Keratinocyte (primary cell): ENCODE measurements around the gene ANG.
"Not testable (repeated sequence)": the region's sequence is repeated elsewhere in the genome, so short reads cannot be mapped to it uniquely, and the experiment has no call there.

Experiments used
- EZH2 ChIP-seq: IDR thresholded peaks from one replicate; pipeline ENCODE4 v1.6.1; 2012; ENCODE audit warnings: inconsistent platforms, mild to moderate bottlenecking, low read length, moderate library complexity
- TF ChIP-seq, protein P1 (sequence below), 3 experiments: IDR thresholded peaks in 1 of 3; conservative IDR thresholded peaks in 1 of 3; optimal IDR thresholded peaks in 1 of 3; 2 replicates in 2 of 3; 3 replicates in 1 of 3; pipeline versions ENCODE3 to v1.5.1; 2011; ENCODE audit warnings: low read length in 3 of 3, mild to moderate bottlenecking in 3 of 3, moderate library complexity in 2 of 3, control low read depth in 1 of 3, inconsistent platforms in 1 of 3; ENCODE audit not compliant: insufficient read depth in 2 of 3; ENCODE audit errors: extremely low read depth in 1 of 3

DNA sequence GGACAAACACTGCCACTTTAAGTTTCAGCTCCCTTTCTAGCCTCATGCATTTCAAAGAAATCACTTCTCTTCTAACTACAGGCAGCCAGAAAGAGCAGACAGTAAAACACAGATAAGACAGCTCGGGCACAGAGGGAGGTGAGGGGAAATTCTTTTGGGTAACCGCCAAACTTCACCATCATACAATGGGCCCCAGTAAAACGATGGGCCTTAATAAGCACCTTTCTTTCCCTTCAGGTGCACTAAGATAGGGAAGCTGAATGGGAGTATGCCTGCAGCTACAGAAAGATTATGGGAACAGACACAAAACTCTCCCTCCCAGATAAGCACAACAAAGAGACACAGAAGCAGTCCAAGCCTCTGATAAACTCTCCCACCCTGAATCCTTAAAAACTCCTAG, 45.8 kb upstream of the ANG start:
- TF ChIP-seq, protein P1, sequence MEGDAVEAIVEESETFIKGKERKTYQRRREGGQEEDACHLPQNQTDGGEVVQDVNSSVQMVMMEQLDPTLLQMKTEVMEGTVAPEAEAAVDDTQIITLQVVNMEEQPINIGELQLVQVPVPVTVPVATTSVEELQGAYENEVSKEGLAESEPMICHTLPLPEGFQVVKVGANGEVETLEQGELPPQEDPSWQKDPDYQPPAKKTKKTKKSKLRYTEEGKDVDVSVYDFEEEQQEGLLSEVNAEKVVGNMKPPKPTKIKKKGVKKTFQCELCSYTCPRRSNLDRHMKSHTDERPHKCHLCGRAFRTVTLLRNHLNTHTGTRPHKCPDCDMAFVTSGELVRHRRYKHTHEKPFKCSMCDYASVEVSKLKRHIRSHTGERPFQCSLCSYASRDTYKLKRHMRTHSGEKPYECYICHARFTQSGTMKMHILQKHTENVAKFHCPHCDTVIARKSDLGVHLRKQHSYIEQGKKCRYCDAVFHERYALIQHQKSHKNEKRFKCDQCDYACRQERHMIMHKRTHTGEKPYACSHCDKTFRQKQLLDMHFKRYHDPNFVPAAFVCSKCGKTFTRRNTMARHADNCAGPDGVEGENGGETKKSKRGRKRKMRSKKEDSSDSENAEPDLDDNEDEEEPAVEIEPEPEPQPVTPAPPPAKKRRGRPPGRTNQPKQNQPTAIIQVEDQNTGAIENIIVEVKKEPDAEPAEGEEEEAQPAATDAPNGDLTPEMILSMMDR (optimal IDR thresholded peaks at IDR 0.05 in 1 of 3, IDR thresholded peaks at IDR 0.05 in 1 of 3, conservative IDR thresholded peaks at IDR 0.05 in 1 of 3; ENCODE audit: extremely low read depth in 1 of 3, insufficient read depth in 2 of 3, low read length in 3 of 3), result not testable (repeated sequence)
- not testable (repeated sequence) for TF ChIP-seq EZH2
